HG03060 (cell line): ENCODE measurements around the gene CRISPLD2.

Experiments used
- ATAC-seq: cut with Tn5 transposase; IDR thresholded peaks from one replicate; pipeline ENCODE4 v1.9.1; 2021; ENCODE audit warnings: low read depth, moderate number of reproducible peaks; ENCODE audit not compliant: unreplicated experiment

The CRISPLD2 gene

DNA sequence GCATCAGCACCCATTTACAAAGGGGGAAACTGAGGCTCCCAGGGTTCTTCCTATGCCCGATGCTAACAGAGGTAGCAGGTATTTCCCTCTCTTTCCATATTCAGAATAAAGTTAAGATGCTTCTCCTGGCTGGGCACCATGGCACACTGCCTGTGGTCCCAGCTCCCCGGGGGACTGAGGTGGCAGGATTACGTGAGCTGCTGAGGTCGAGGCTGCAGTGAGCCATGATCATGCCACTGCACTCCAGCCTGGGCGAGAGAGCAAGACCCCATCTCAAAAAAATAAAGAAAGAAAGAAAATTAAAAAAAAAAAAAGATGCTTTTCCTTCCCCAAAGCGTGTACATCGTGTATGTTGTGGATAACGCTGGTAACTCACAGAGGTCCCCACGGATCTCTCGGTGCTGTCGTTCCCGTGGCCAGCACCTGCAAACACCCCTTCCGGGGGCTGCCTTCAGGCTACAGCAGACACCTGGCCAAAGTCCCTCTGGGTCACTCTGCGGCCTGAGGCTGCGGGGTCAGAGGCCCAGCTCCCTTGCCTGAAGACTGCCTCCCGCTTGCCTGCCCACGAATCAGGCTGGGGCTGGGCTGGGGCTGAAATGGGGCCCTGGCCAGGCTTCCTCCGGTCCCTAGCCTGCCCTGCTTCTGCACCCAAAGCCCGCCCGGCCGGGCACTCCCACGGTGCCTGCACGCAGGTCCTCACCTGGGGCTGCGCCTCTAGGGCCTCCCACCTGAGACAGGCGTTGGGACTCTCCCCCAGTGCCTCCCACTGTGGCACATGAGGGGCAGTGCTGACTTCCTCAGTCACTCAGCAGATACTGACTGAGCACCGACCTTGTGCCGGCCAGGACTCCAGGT is 128.4 kb downstream of the CRISPLD2 start:
- no peak for ATAC-seq

DNA sequence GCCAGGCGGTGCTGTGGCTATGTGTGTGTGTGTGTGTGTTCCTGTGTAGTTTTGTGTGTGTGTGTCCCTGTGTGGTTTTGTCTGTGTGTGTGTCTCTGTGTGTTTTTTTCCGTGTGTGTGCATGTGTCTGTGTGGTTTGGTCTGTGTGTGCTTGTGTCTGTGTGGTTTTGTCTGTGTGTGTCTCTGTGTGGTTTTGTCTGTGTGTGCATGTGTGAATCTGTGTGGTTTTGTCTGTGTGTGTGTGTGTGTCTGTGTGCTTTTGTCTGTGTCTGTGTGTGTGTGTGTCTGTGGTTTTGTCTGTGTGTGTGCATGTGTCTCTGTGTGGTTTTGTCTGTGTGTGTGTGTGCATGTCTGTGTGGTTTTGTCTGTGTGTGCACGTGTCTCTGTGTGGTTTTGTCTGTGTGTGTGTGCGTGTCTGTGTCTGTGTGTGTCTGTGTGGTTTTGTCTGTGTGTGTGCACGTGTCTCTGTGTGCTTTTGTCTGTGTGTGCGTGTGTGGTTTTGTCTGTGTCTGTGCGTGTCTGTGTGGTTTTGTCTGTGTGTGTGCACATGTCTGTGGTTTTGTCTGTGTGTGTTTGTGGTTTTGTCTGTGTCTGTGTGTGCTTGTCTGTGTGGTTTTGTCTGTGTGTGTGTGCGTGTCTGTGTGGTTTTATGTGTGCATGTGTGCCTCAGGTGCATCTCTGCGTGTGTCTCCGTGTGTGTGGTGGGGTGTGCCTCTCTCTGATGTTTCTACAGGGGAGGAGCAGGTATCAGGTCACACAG is 129.2 kb downstream of the CRISPLD2 start:
- no peak for ATAC-seq

DNA sequence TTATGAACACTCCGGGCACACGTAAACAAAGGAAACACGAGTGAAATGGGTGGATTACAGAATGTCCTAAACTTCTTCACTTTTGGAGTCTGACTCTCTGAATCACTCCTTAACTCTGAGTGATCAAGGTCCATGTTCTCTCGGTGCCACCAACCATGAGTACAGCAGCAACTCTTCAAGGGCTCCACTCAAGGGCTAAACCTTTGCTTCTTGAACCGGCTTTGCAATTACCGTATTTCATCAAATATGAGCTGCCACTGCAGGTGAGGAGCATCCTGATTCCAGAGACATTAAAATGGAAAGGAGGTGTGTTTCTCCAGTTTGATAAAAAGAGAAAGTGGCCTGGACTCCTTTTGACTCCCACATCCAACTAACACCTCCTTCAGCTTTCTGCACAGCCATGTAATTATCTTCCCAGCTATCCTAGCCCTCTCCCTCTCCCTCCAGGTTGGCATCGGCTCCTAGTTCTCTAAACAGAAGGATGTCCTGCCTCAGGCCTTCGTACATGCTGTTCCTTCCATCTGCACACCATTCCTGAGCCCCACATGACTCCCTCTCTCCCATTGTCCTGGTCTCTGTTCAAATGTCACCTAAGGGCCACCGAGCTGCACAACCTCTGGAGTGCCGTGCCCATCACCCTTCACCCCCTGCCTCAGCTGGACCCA is 130.1 kb downstream of the CRISPLD2 start:
- ATAC-seq: no peak

DNA sequence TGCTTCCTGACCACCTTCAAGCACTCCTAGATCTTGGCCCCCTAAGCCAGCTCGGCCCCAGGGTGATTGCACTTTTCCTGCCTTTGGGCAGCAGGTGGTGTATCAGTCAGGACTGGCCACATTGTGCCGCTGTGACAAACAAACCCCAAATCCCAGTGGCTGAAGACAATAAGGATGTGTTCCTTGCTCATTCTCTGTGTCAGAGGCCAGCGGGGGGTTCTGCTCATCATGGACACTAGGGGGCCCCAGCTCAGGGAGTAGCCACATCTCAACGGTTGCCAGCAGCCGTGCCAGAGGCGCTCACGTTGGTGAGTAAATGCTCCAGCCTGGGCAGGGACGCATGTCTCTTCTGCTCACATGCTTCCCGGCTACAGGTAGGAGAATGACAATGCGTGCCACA is 131.1 kb downstream of the CRISPLD2 start:
- no peak for ATAC-seq

DNA sequence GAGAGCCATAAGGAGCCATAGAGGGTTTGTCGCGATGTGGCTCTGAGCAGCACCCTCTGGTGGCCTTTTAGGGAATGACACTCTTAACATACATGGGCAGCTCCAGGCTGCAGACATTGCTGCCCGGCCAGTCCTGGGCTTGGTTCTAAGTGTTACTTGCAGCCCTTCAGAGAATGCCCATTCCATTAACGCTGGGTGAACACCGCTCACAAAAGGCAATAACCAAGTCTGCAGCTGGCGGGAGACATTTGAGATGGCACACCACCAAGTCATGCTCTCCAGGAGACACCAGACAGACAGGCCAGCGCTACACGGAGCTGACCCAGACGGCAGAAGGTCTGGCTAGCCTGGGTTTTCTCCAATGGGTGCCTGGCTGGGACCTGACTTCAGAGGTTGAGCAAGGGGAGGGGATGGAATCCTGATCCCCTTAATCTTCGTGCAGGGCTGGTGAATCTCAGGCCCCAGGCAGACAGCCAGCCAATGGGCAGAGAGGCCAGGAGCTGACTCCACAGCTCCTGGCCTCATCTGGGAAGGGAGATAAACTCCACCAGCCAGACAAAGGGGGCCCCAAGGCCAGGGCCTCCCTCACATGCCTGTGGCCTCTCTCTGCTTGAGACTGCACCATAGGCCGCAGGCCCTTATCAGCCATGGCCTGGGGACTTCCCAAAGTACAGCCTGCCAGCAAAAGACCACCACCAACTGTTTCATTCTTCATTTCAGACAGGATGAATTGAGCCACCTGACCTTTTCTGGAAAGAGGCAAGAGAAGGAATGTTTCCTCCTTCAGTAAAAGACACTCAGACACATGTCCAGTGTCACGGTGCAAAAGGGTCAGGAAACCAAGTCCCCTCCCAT is 132.8 kb downstream of the CRISPLD2 start:
- no peak for ATAC-seq

DNA sequence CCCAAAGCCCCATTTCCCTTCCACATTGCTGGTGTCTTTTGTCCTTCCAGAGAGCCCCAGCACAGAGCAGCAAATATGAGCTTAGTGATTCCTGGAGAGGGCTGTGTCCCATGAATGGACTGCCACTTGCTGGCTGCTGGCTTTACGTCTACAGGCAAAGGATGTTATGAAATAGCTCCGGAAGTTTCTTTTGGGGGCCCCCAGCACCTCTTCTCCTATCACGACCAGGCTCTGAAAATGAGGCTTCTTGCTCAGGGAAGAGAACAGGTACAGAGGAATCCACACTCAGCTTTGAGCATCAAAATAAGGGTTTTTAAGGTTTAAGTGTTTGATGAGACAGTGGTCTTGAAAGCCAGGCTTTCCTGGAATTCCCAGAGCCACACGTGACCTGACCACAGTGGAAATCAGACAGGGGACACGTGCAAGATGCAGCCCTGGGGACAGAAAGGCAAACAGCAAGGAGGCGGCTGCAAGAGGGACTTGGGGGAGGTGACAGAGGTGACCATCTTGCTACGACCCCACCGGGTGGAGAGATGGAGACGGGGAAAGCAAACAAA is 133.5 kb downstream of the CRISPLD2 start:
- ATAC-seq: no peak

DNA sequence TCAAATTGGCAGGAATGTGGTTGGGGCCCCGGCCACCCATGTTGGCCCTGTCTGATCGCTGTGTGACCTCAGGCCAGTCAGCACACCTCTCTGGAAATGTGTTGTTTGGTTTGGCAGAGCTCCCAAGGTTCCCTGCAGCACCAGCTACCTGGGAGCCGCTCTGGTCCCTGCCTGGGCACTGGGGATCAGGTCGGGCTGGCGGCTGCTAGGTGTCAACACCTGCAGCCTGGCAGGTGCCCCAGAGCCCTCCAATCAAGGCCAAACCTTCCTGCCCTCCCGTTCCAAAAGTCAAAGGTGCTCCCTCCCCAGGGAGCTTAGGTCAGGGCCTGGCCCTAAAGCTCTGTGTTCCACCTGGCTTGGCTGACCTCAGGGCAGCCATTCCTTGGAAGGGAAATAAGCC is 135.6 kb downstream of the CRISPLD2 start:
- no peak for ATAC-seq

DNA sequence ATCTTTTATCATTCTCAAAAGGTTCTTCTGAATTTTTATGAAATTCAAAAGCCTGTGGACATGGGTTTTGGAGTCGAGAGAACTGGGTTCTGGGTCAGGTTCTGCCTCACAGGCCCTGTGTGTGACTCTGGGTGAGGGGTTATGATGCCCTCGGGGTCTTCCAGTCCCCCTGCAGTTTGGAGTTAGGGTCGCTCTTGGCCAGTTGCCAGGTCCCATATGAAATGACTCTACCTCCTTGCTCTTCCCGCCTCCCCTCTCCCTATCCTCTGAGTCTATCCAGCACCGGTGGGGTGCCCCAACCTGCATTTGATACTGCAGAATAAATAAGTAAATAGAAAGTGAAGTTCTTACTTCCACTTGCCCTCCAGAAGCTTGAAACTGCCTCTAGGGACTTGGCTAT is 137.4 kb downstream of the CRISPLD2 start:
- no peak for ATAC-seq

DNA sequence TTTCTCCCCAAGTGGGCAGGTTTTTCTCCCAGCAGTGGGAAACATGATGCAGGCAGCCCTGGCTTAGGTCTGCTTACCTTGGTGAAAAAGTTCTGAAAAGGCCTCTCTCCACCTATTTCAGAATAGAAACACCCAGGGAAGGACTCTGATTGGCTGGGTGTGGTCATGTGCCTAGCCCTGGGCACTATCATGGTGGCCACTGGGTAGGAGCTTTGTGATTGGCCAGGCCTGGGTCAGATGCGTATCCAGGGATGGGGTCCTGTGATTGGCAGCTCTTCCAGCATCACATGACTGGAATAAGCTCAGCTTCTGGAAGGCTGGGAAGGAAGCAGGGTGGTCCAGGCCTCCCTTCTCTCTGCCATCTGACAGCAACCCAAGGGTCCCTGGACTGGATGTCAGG is 138.0 kb downstream of the CRISPLD2 start:
- no peak for ATAC-seq
